Cardiac septum (tissue), 1 donor: ENCODE results near the gene MYL1. TPM values are rescaled to one million over a fixed set of nuclear protein-coding genes. Genes with fewer than 3 reads are reported as not detected.

ENCODE experiments used
- DNase-seq: peaks from one replicate; pipeline ENCODE4 v3.0.0-alpha.2; 2020; ENCODE audit warnings: low spot score
- intact Hi-C: fragments of 100-400 bp; cut with DNase I; formaldehyde crosslinking; loops from one replicate; pipeline ENCODE4 v1.14.0; 2022
- long read RNA-seq: library from polyadenylated mRNA; unstranded; transcript quantifications from one replicate; pipeline ENCODE4 v2.0.0, GENCODE V29; 2021
- total RNA-seq: library from RNA; stranded (reverse); fragmentation: NEBNext Ultra II Directional; extraction: Animal tissue kit (Norgen Biotek cat#: 25700); gene quantifications from one replicate; pipeline ENCODE4 v1.2.1, GENCODE V29; 2021
- donor health status: DM: no; HTN: no; CAD: no.

MYL1 gene
- 17.5 TPM for total RNA-seq
- long read RNA-seq, transcript MYL1-201 (7 exons, 870 nt) = major isoform, 11 of 12 reads
- long read RNA-seq, partial matches to known transcripts = 1 of 12 reads
- long read RNA-seq, other reads (novel, unspliced or antisense) = 0 of 12 reads

- intact Hi-C loops = no loop called here
- DNase-seq = no peak
Observed at GRCh38 chr2:210315015-210315788, at the start of gene MYL1. MYL1 (minus strand) TSS chr2:210315174; CDS start chr2:210315042, 132 bp downstream.

- DNase-seq = no peak
- intact Hi-C loops = no loop called here
Observed at GRCh38 chr2:210363876-210364275, 48.9 kb upstream of the MYL1 start.

GRCh38 chr2:210363261-210363660 lies 48.3 kb upstream of the MYL1 start:
- intact Hi-C loops = no loop called here
- DNase-seq = no peak

- intact Hi-C loops = no loop called here
- no peak for DNase-seq
Observed at GRCh38 chr2:210360412-210360811, 45.4 kb upstream of the MYL1 start.

- DNase-seq = no peak
- intact Hi-C loops = no loop called here
Observed at GRCh38 chr2:210356944-210357343, 42.0 kb upstream of the MYL1 start.

- intact Hi-C loops = no loop called here
- no peak for DNase-seq
Observed at GRCh38 chr2:210337159-210337558, 22.2 kb upstream of the MYL1 start.

GRCh38 chr2:210324906-210325305 lies 9.9 kb upstream of the MYL1 start:
- no peak for DNase-seq
- intact Hi-C loops = no loop called here

- no peak for DNase-seq
- intact Hi-C loops = no loop called here
Observed at GRCh38 chr2:210324458-210324857, 9.5 kb upstream of the MYL1 start.

- intact Hi-C loops = no loop called here
- no peak for DNase-seq
Observed at GRCh38 chr2:210323003-210323402, 8.0 kb upstream of the MYL1 start.

GRCh38 chr2:210318891-210319290 lies 3.9 kb upstream of the MYL1 start:
- intact Hi-C loops = no loop called here
- no peak for DNase-seq

GRCh38 chr2:210318486-210318885 lies 3.5 kb upstream of the MYL1 start:
- DNase-seq = no peak
- intact Hi-C loops = no loop called here

GRCh38 chr2:210310550-210310949 lies 4.4 kb downstream of the MYL1 start:
- no peak for DNase-seq
- intact Hi-C loops = no loop called here

GRCh38 chr2:210309548-210310233 lies 5.3 kb downstream of the MYL1 start:
- intact Hi-C loops = no loop called here
- DNase-seq = no peak

- intact Hi-C loops = no loop called here
- no peak for DNase-seq
Observed at GRCh38 chr2:210303498-210303897, 11.5 kb downstream of the MYL1 start.

GRCh38 chr2:210302326-210302725 lies 12.6 kb downstream of the MYL1 start:
- no peak for DNase-seq
- intact Hi-C loops = no loop called here

- intact Hi-C loops = no loop called here
Observed at GRCh38 chr2:210299866-210300373, 15.1 kb downstream of the MYL1 start.

GRCh38 chr2:210288408-210288807 lies 26.6 kb downstream of the MYL1 start:
- intact Hi-C loops = no loop called here
- no peak for DNase-seq

More at GRCh38 chr2:210299866-210300373, 15.1 kb downstream of the MYL1 start:
- no peak for DNase-seq

GRCh38 chr2:210287301-210287700 lies 27.7 kb downstream of the MYL1 start:
- intact Hi-C loops = no loop called here
- no peak for DNase-seq

- intact Hi-C loops = no loop called here
- no peak for DNase-seq
Observed at GRCh38 chr2:210286123-210286680, 28.8 kb downstream of the MYL1 start.

- intact Hi-C loops = no loop called here
- no peak for DNase-seq
Observed at GRCh38 chr2:210277133-210277532, 37.8 kb downstream of the MYL1 start.
